Smooth muscle cell (in vitro differentiated cells): Measurements from ENCODE around the gene PM20D2. TPM values are rescaled to one million over a fixed set of nuclear protein-coding genes. Genes with fewer than 3 reads are reported as not detected.

Source experiments
- DNase-seq: peaks from one replicate; lab custom pipeline; 2025; ENCODE audit not compliant: unreplicated experiment; lab: John Stamatoyannopoulos, UW
- H2AFZ ChIP-seq: fragments of 200-600 bp; sonication (generic); 2 replicates; pipeline ENCODE4 v1.6.0; 2016; ENCODE audit warnings: antibody characterized with exemption, low read depth, mild to moderate bottlenecking
- H3F3A ChIP-seq: fragments of 200-600 bp; sonication (generic); 2 replicates; pipeline ENCODE4 v1.6.0; 2017; ENCODE audit warnings: antibody characterized with exemption, low read depth
- H3K27ac ChIP-seq: fragments of 200-600 bp; sonication (generic); 2 replicates; pipeline ENCODE4 v1.5.1; 2016; ENCODE audit warnings: low read depth, mild to moderate bottlenecking
- H3K27me3 ChIP-seq: fragments of 200-600 bp; sonication (generic); 2 replicates; pipeline ENCODE4 v1.6.1; 2016; ENCODE audit warnings: low read depth, mild to moderate bottlenecking
- H3K36me3 ChIP-seq: fragments of 200-600 bp; sonication (generic); 2 replicates; pipeline ENCODE4 v1.5.1; 2016; ENCODE audit warnings: low read depth
- H3K4me1 ChIP-seq: fragments of 200-600 bp; sonication (generic); 2 replicates; pipeline ENCODE4 v1.5.1; 2016; ENCODE audit warnings: low read depth
- H3K4me2 ChIP-seq: fragments of 200-600 bp; sonication (generic); 2 replicates; pipeline ENCODE4 v1.6.0; 2016; ENCODE audit warnings: mild to moderate bottlenecking
- H3K4me3 ChIP-seq: fragments of 200-600 bp; sonication (generic); 2 replicates; pipeline ENCODE4 v1.5.1; 2016; ENCODE audit warnings: mild to moderate bottlenecking
- H3K79me2 ChIP-seq: fragments of 200-600 bp; sonication (generic); 2 replicates; pipeline ENCODE4 v1.6.0; 2016; ENCODE audit warnings: low read depth, mild to moderate bottlenecking
- H3K9ac ChIP-seq: fragments of 200-600 bp; sonication (generic); 2 replicates; pipeline ENCODE4 v1.6.0; 2016; ENCODE audit warnings: low read depth
- H3K9me3 ChIP-seq: fragments of 200-600 bp; sonication (generic); replicated peaks from 2 replicates; pipeline ENCODE4 v1.5.1; 2016; ENCODE audit warnings: low read depth
- H4K20me1 ChIP-seq: fragments of 200-600 bp; sonication (generic); 2 replicates; pipeline ENCODE4 v1.6.0; 2016; ENCODE audit warnings: low read depth
- WGBS: methylation state at CpG from one replicate; pipeline ENCODE4 v1.1.7; 2016; ENCODE audit warnings: low lambda C conversion rate; 5-methylcytosine and 5-hydroxymethylcytosine counted together
- polyA plus RNA-seq: library from polyadenylated mRNA; unstranded; fragments of >200 nt; fragmentation: Nextera tagmentation; extraction: Ambion mirVana; gene quantifications from 2 replicates; pipeline ENCODE4 v1.2.1, GENCODE V29; 2016
- total RNA-seq: library from RNA; depleted of rRNA; stranded (reverse); fragments of >200 nt; gene quantifications from 2 replicates; pipeline ENCODE4 v1.2.3, GENCODE V29; 2014
- TF ChIP-seq, protein P1 (sequence below): fragments of 200-600 bp; sonication (generic); IDR thresholded peaks from 2 replicates; pipeline ENCODE4 v1.5.1; 2017; ENCODE audit warnings: borderline replicate concordance, mild to moderate bottlenecking, antibody characterized with exemption; ENCODE audit not compliant: insufficient read depth, poor library complexity, severe bottlenecking

The PM20D2 gene
- total and polyA plus RNA-seq, 2 experiments from 2014 or later = 4.8 to 7.8 TPM

- H2AFZ ChIP-seq = no peak overlapping the region
- H3K27ac ChIP-seq = no peak overlapping the region
- WGBS = 95% methylated on average over 2 of the region's 2 CpGs
- TF ChIP-seq, protein P1, sequence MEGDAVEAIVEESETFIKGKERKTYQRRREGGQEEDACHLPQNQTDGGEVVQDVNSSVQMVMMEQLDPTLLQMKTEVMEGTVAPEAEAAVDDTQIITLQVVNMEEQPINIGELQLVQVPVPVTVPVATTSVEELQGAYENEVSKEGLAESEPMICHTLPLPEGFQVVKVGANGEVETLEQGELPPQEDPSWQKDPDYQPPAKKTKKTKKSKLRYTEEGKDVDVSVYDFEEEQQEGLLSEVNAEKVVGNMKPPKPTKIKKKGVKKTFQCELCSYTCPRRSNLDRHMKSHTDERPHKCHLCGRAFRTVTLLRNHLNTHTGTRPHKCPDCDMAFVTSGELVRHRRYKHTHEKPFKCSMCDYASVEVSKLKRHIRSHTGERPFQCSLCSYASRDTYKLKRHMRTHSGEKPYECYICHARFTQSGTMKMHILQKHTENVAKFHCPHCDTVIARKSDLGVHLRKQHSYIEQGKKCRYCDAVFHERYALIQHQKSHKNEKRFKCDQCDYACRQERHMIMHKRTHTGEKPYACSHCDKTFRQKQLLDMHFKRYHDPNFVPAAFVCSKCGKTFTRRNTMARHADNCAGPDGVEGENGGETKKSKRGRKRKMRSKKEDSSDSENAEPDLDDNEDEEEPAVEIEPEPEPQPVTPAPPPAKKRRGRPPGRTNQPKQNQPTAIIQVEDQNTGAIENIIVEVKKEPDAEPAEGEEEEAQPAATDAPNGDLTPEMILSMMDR = no peak
- H3K9me3 ChIP-seq = no peaks in the 10 kb centered on the region
- H3K27me3 ChIP-seq = no peaks in the 10 kb centered on the region
- H4K20me1 ChIP-seq = no peaks in the 10 kb centered on the region
- H3K79me2 ChIP-seq = no peaks in the 10 kb centered on the region
- no peak overlapping the region for H3K4me3 ChIP-seq
- DNase-seq = no peak
- no peak overlapping the region for H3K9ac ChIP-seq
- no peaks in the 10 kb centered on the region for H3K36me3 ChIP-seq
- H3K4me2 ChIP-seq = no peak overlapping the region
- no peaks in the 10 kb centered on the region for H3K4me1 ChIP-seq
- no peaks in the 10 kb centered on the region for H3F3A ChIP-seq
Measured at GRCh38 chr6:89186762-89187161, 40.9 kb downstream of the PM20D2 start.

DNA sequence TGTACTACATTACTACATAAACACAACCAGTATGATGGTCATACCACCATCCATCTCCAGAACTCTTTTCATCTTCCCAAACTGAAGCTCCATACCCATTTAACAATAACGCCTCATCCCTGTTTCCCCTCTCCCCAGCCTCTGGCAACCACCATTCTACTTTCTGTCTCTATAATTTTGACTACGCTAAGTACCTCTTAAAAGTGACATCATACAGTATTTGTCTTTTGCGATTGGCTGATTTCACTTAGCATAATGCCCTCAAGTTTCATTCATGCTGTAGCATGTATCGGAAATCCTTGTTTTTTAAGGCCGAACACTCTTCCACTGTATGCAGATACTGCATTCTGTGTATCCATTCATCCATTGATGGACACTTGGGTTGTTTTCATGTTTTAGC lies 41.6 kb downstream of the PM20D2 start:
- Histone ChIP-seq H3K4me1 (no peaks in the 10 kb centered on the region), H2AFZ (no peak overlapping the region), H3K36me3 (no peaks in the 10 kb centered on the region), H3K4me3 (no peak overlapping the region), H3K9ac (no peak overlapping the region), H3K9me3 (no peaks in the 10 kb centered on the region), H3K27me3 (no peaks in the 10 kb centered on the region), H3K4me2 (no peak overlapping the region), H3K27ac (no peak overlapping the region), H3K79me2 (no peaks in the 10 kb centered on the region), H4K20me1 (no peaks in the 10 kb centered on the region), H3F3A (no peaks in the 10 kb centered on the region)
- no peak for DNase-seq
- TF ChIP-seq, protein P1 = no peak
- 96% methylated on average over 5 of the region's 5 CpGs for WGBS

DNA sequence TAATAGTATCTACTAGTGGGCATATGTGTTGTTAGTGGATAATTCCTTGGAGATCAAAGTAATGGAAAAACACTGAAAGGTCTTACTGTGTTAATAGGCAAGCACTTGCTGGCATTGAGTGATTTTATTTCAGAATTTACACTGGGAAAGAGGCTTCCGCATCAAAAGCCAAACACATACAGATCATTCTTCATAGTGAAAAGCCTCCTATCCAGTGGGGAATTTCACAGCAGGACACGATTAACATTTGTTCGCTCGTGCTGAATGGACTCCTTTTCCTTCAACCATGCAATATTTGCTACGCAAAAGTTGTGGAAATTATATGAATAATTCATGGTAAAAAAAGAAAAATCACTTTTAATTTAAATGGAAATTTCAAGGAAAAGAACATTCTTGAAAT lies 44.9 kb downstream of the PM20D2 start:
- Histone ChIP-seq H3K9me3 (peaks cover 8% of the 10 kb centered on the region), H3K79me2 (no peaks in the 10 kb centered on the region), H3K36me3 (no peaks in the 10 kb centered on the region), H3K4me3 (no peak overlapping the region), H3F3A (no peaks in the 10 kb centered on the region), H3K27me3 (no peaks in the 10 kb centered on the region), H2AFZ (no peak overlapping the region), H3K9ac (no peak overlapping the region), H3K4me1 (no peaks in the 10 kb centered on the region), H3K27ac (no peak overlapping the region), H4K20me1 (no peaks in the 10 kb centered on the region), H3K4me2 (no peak overlapping the region)
- DNase-seq = no peak
- 69% methylated on average over 5 of the region's 5 CpGs for WGBS
- TF ChIP-seq, protein P1 = no peak

GRCh38 chr6:89194559-89194958 lies 48.7 kb downstream of the PM20D2 start:
- H3F3A ChIP-seq = no peaks in the 10 kb centered on the region

More at GRCh38 chr6:89194559-89194958, 48.7 kb downstream of the PM20D2 start:
- WGBS = 96% methylated on average over 1 of the region's 1 CpG
- no peak overlapping the region for H3K4me3 ChIP-seq
- no peaks in the 10 kb centered on the region for H3K4me1 ChIP-seq
- no peaks in the 10 kb centered on the region for H3K79me2 ChIP-seq
- no peak overlapping the region for H3K9ac ChIP-seq
- H3K36me3 ChIP-seq = no peaks in the 10 kb centered on the region
- DNase-seq = no peak
- no peaks in the 10 kb centered on the region for H4K20me1 ChIP-seq
- no peak overlapping the region for H3K27ac ChIP-seq
- no peaks in the 10 kb centered on the region for H3K27me3 ChIP-seq
- H2AFZ ChIP-seq = no peak overlapping the region
- H3K9me3 ChIP-seq = peaks cover 8% of the 10 kb centered on the region
- TF ChIP-seq, protein P1 = no peak
- H3K4me2 ChIP-seq = no peak overlapping the region
